Astrocyte of the spinal cord (primary cell): ENCODE data around the gene BUB1B.

ENCODE experiments used
- DNase-seq: peaks from one replicate; pipeline ENCODE4 v3.0.0; 2011; ENCODE audit warnings: low read depth, low spot score
- H3K4me3 ChIP-seq: 2 replicates; pipeline ENCODE4 v1.5.1; 2011; ENCODE audit warnings: low read depth, mild to moderate bottlenecking, low read length, moderate library complexity
- CTCF ChIP-seq: IDR thresholded peaks from 2 replicates; pipeline ENCODE4 v1.5.1; 2012; ENCODE audit warnings: low read depth, mild to moderate bottlenecking, low read length, inconsistent platforms
- in situ Hi-C: cut with HindIII; loops from 2 replicates; pipeline ENCODE4 v1.10.0; 2017; ENCODE audit warnings: low sequenced_read_pairs

The BUB1B gene

GRCh38 chr15:40226736-40227135 lies 65.9 kb downstream of the BUB1B start:
- H3K4me3 ChIP-seq: no peak overlapping the region
- in situ Hi-C loops: no loop called here
- DNase-seq: no peak
- TF ChIP-seq CTCF: no peak

- no peak for TF ChIP-seq CTCF
- in situ Hi-C loops: no loop called here
- no peak overlapping the region for H3K4me3 ChIP-seq
- DNase-seq: no peak
Observed at GRCh38 chr15:40229316-40229715, 68.4 kb downstream of the BUB1B start.

GRCh38 chr15:40229956-40230355 lies 69.1 kb downstream of the BUB1B start:
- no peak overlapping the region for H3K4me3 ChIP-seq
- in situ Hi-C loops: no loop called here
- no peak for TF ChIP-seq CTCF
- DNase-seq: no peak

- DNase-seq: peak; percentile 17
- in situ Hi-C loops: no loop called here
- no peak for TF ChIP-seq CTCF
Observed at GRCh38 chr15:40232625-40233070, 71.8 kb downstream of the BUB1B start.

GRCh38 chr15:40233727-40234577 lies 73.1 kb downstream of the BUB1B start:
- TF ChIP-seq CTCF: no peak
- no peak for DNase-seq
- in situ Hi-C loops: no loop called here
- H3K4me3 ChIP-seq: no peak overlapping the region

More at GRCh38 chr15:40232625-40233070, 71.8 kb downstream of the BUB1B start:
- no peak overlapping the region for H3K4me3 ChIP-seq

GRCh38 chr15:40234783-40235182 lies 73.9 kb downstream of the BUB1B start:
- TF ChIP-seq CTCF: no peak
- in situ Hi-C loops: no loop called here
- DNase-seq: no peak
- H3K4me3 ChIP-seq: no peak overlapping the region
